HepG2 (cell line): ENCODE measurements around the gene TIMM13. TPM values are rescaled to one million over a fixed set of nuclear protein-coding genes. Genes with fewer than 3 reads are reported as not detected.

Experiments
- ARID4A ChIP-seq: sonication (generic); formaldehyde crosslinking; IDR thresholded peaks from 2 replicates; pipeline ENCODE4 v1.5.0; 2020; ENCODE audit warnings: mild to moderate bottlenecking, missing genetic modification reagents, borderline replicate concordance
- HMGA1 ChIP-seq: sonication (generic); formaldehyde crosslinking; conservative IDR thresholded peaks from 2 replicates; pipeline ENCODE4 v1.4.0; 2020; ENCODE audit warnings: missing genetic modification reagents
- ISX ChIP-seq: sonication (generic); formaldehyde crosslinking; conservative IDR thresholded peaks from 2 replicates; pipeline ENCODE4 v1.5.0; 2020; ENCODE audit warnings: missing genetic modification reagents
- KDM5A ChIP-seq: fragments of 200-600 bp; sonication (generic); IDR thresholded peaks from 2 replicates; pipeline ENCODE4 v1.7.0; 2018; ENCODE audit warnings: antibody characterized with exemption, mild to moderate bottlenecking, low read length, borderline replicate concordance
- KLF12 ChIP-seq: sonication (generic); formaldehyde crosslinking; IDR thresholded peaks from 2 replicates; pipeline ENCODE4 v1.4.0; 2020; ENCODE audit warnings: missing genetic modification reagents, borderline replicate concordance
- KMT2B ChIP-seq: IDR thresholded peaks from 2 replicates; pipeline ENCODE4 v1.6.1; 2016; ENCODE audit warnings: missing genetic modification reagents, missing compliant biosample characterization
- NCOA2 ChIP-seq: sonication (generic); formaldehyde crosslinking; IDR thresholded peaks from 2 replicates; pipeline ENCODE4 v1.8.0; 2022; ENCODE audit warnings: inconsistent platforms
- NFATC3 ChIP-seq: sonication (generic); formaldehyde crosslinking; IDR thresholded peaks from 2 replicates; pipeline ENCODE4 v1.5.1; 2020; ENCODE audit warnings: mild to moderate bottlenecking, missing genetic modification reagents
- RXRB ChIP-seq: IDR thresholded peaks from 2 replicates; pipeline ENCODE4 v1.6.1; 2016; ENCODE audit warnings: borderline replicate concordance, missing genetic modification reagents, missing compliant biosample characterization
- TRIM24 ChIP-seq: sonication (generic); formaldehyde crosslinking; IDR thresholded peaks from 2 replicates; pipeline ENCODE4 v1.8.0; 2022; ENCODE audit warnings: mild to moderate bottlenecking, missing genetic modification reagents
- ZBTB49 ChIP-seq: sonication (generic); formaldehyde crosslinking; IDR thresholded peaks from 2 replicates; pipeline ENCODE4 v1.4.0; 2020; ENCODE audit warnings: missing genetic modification reagents, borderline replicate concordance
- ZFP90 ChIP-seq: sonication (generic); formaldehyde crosslinking; IDR thresholded peaks from 2 replicates; pipeline ENCODE4 v1.8.0; 2022; ENCODE audit warnings: missing genetic modification reagents, mild to moderate bottlenecking, inconsistent platforms, borderline replicate concordance
- ZMYM2 ChIP-seq: sonication (generic); formaldehyde crosslinking; IDR thresholded peaks from 2 replicates; pipeline ENCODE4 v1.8.0; 2022; ENCODE audit warnings: mild to moderate bottlenecking, missing genetic modification reagents
- ZNF275 ChIP-seq: sonication (generic); formaldehyde crosslinking; IDR thresholded peaks from 2 replicates; pipeline ENCODE4 v1.8.0; 2022; ENCODE audit warnings: missing genetic modification reagents, mild to moderate bottlenecking, inconsistent platforms, borderline replicate concordance
- ZNF276 ChIP-seq: sonication (generic); formaldehyde crosslinking; IDR thresholded peaks from 2 replicates; pipeline ENCODE4 v1.4.0; 2020; ENCODE audit warnings: mild to moderate bottlenecking, low read depth, missing genetic modification reagents
- ZNF44 ChIP-seq: sonication (generic); formaldehyde crosslinking; IDR thresholded peaks from 2 replicates; pipeline ENCODE4 v1.5.1; 2020; ENCODE audit warnings: mild to moderate bottlenecking, missing genetic modification reagents
- ZNF460 ChIP-seq: sonication (generic); formaldehyde crosslinking; IDR thresholded peaks from 2 replicates; pipeline ENCODE4 v1.5.1; 2020; ENCODE audit warnings: missing genetic modification reagents, mild to moderate bottlenecking, borderline replicate concordance
- ZNF660 ChIP-seq: sonication (generic); formaldehyde crosslinking; IDR thresholded peaks from 2 replicates; pipeline ENCODE4 v1.5.1; 2020; ENCODE audit warnings: mild to moderate bottlenecking, low read depth, missing genetic modification reagents, borderline replicate concordance
- ZNF737 ChIP-seq: sonication (generic); formaldehyde crosslinking; IDR thresholded peaks from 2 replicates; pipeline ENCODE4 v1.5.0; 2020; ENCODE audit warnings: missing genetic modification reagents, mild to moderate bottlenecking, borderline replicate concordance
- polyA plus RNA-seq, 8 experiments: library from polyadenylated mRNA; depleted of rRNA in 3 of 8; stranded (reverse) in 7 of 8; unstranded in 1 of 8; fragments of >200 nt; fragmentation: Illumina TruSeq in 4 of 8; extraction: Trizol in 4 of 8; gene quantifications; 2 replicates each; pipeline versions ENCODE4 v1.2.1 to v1.2.3, GENCODE V29; 2011 to 2016; ENCODE audit warnings: low read depth in 4 of 8, missing spikeins in 1 of 8, mixed read lengths in 1 of 8; ENCODE audit not compliant: insufficient read depth in 1 of 8
- total RNA-seq, 5 experiments: library from RNA; depleted of rRNA; stranded (reverse); fragments of >200 nt; fragmentation: Illumina TruSeq; extraction: Trizol; gene quantifications; 2 replicates each; pipeline ENCODE4 v1.2.3, GENCODE V29; 2016; ENCODE audit warnings: low read depth in 1 of 5

The TIMM13 gene
- total and polyA plus RNA-seq, 2 of the 13 experiments (the other 11 are each of a cell fraction or from before 2014, with no cell fraction given) = 48.4 to 108 TPM

GRCh38 chr19:2475702-2476450 is 48.5 kb upstream of the TIMM13 start, which contains the start of gene GADD45B (continued):
- no peak for TF ChIP-seq ZNF660 (CRISPR knock-in tag)
- TF ChIP-seq ZNF44 (CRISPR knock-in tag) = no peak
- no peak for TF ChIP-seq ISX (CRISPR knock-in tag)
- TF ChIP-seq KMT2B (CRISPR knock-in tag) = no peak
- peak; percentile 34; the same call in 1 of the 2 replicates for TF ChIP-seq KLF12 (CRISPR knock-in tag)
- no peak for TF ChIP-seq TRIM24 (CRISPR knock-in tag)
- TF ChIP-seq ZNF276 (CRISPR knock-in tag) = 0 out of 2 replicates have a peak, but pooled peaks have one; percentile 54
- TF ChIP-seq HMGA1 = no peak
- TF ChIP-seq ZNF460 (CRISPR knock-in tag) = no peak; the same call in 1 of the 2 replicates
- peak; percentile 63 for TF ChIP-seq RXRB (CRISPR knock-in tag)
- no peak; the same call in 1 of the 2 replicates for TF ChIP-seq KDM5A
- no peak for TF ChIP-seq ZBTB49 (CRISPR knock-in tag)
- peak; percentile 62; the same call in 1 of the 2 replicates for TF ChIP-seq ARID4A
- TF ChIP-seq ZFP90 (CRISPR knock-in tag) = peak; percentile 23; the same call in 1 of the 2 replicates
- TF ChIP-seq NFATC3 (CRISPR knock-in tag) = no peak
- no peak for TF ChIP-seq ZMYM2 (CRISPR knock-in tag)
- peak; percentile 66 for TF ChIP-seq NCOA2 (CRISPR knock-in tag)
- 0 out of 2 replicates have a peak, but pooled peaks have one; percentile 40 for TF ChIP-seq ZNF275 (CRISPR knock-in tag)
- 0 out of 2 replicates have a peak, but pooled peaks have one; percentile 72 for TF ChIP-seq ZNF737 (CRISPR knock-in tag)
